K562 (cell line): ENCODE measurements around the gene NDUFB7. TPM values are rescaled to one million over a fixed set of nuclear protein-coding genes. Genes with fewer than 3 reads are reported as not detected.

Experiments used
- ATAC-seq: fragments of 200-7000 bp; cut with Tn5 transposase; 3 replicates; pipeline ENCODE4 v1.9.1; 2020; ENCODE audit warnings: moderate library complexity
- BruUV-seq: library from RNA; stranded (reverse); fragments of 400-500 nt; replicated peaks from 2 replicates; lab custom pipeline; 2021; lab: Mats Ljungman, UMichigan
- CTCF ChIA-PET: fragments of 300-600 bp; formaldehyde crosslinking; extraction: SDS; loops from one replicate; lab custom pipeline; 2021; ENCODE audit warnings: low intra/inter-chr PET ratio; lab: Yijun Ruan, JAX
- POLR2A ChIA-PET: fragments of 300-600, 350-650 bp; sonication (Branson Sonifier 250); formaldehyde crosslinking; extraction: SDS; loops from one replicate; lab custom pipeline; 2021; ENCODE audit warnings: antibody characterized with exemption, inconsistent platforms; lab: Yijun Ruan, JAX
- DNase-seq, 4 experiments: peaks; one replicate each; pipeline versions ENCODE4 v3.0.0 to v3.0.0-alpha.2; 2011 to 2018; ENCODE audit warnings: low spot score in 3 of 4, mixed read lengths in 3 of 4; ENCODE audit errors: extremely low read depth in 1 of 4
- FAIRE-seq: peaks from 2 replicates; lab custom pipeline; 2011; peaks lifted over from hg19 to GRCh38; lab: Jason Lieb, UNC
- H2AFZ ChIP-seq: 2 replicates; pipeline ENCODE4 v1.6.0; 2011; ENCODE audit warnings: low read depth, low read length, control low read depth, inconsistent platforms
- H3K27ac ChIP-seq: fragments of 200-600 bp; 3 replicates; pipeline ENCODE4 v1.8.0; 2011; ENCODE audit warnings: low read depth, mild to moderate bottlenecking, control low read depth, inconsistent platforms, low read length, moderate library complexity, mixed read lengths; ENCODE audit errors: extremely low read depth
- H3K27me3 ChIP-seq, 2 experiments: fragments of 300-600 bp in 1 of 2; 2 replicates in 1 of 2; 3 replicates in 1 of 2; pipeline versions ENCODE4 v1.6.0 to v1.8.0; 2011; ENCODE audit warnings: inconsistent platforms in 2 of 2, low read length in 2 of 2, mild to moderate bottlenecking in 1 of 2, mixed read lengths in 1 of 2, moderate library complexity in 1 of 2; ENCODE audit not compliant: control insufficient read depth in 2 of 2, insufficient read depth in 2 of 2
- H3K36me3 ChIP-seq: fragments of 300-600 bp; 3 replicates; pipeline ENCODE4 v1.8.0; 2011; ENCODE audit warnings: mild to moderate bottlenecking, low read length, inconsistent platforms; ENCODE audit not compliant: control insufficient read depth, insufficient read depth
- H3K4me1 ChIP-seq, 2 experiments: fragments of 200-600 bp in 1 of 2; replicated peaks in 1 of 2; 2 replicates in 1 of 2; 3 replicates in 1 of 2; pipeline versions ENCODE4 v1.5.1 to v1.8.0; 2011; ENCODE audit warnings: inconsistent platforms in 2 of 2, low read length in 2 of 2, mild to moderate bottlenecking in 1 of 2, mixed read lengths in 1 of 2, moderate library complexity in 1 of 2; ENCODE audit not compliant: control insufficient read depth in 2 of 2, insufficient read depth in 2 of 2
- H3K4me2 ChIP-seq: 2 replicates; pipeline ENCODE4 v1.6.1; 2011; ENCODE audit warnings: low read length, control low read depth, inconsistent platforms, mixed read lengths; ENCODE audit not compliant: insufficient read depth
- H3K4me3 ChIP-seq: fragments of 200-600 bp; sonication (generic), shearing (Covaris generic); 2 replicates; pipeline ENCODE4 v1.5.1; 2016; ENCODE audit warnings: control low read depth, inconsistent platforms
- H3K79me2 ChIP-seq: fragments of 200-600 bp; 3 replicates; pipeline ENCODE4 v1.8.0; 2011; ENCODE audit warnings: low read length, inconsistent platforms; ENCODE audit not compliant: control insufficient read depth, insufficient read depth
- H3K9ac ChIP-seq, 2 experiments: 2 replicates each; pipeline versions ENCODE4 v1.6.0 to v1.6.1; 2011; ENCODE audit warnings: low read depth in 2 of 2, low read length in 2 of 2, control low read depth in 1 of 2, inconsistent platforms in 1 of 2, mild to moderate bottlenecking in 1 of 2, mixed read lengths in 1 of 2; ENCODE audit not compliant: insufficient read depth in 1 of 2
- H3K9me1 ChIP-seq: one replicate; pipeline ENCODE4 v1.6.0; 2011; ENCODE audit warnings: inconsistent platforms, mild to moderate bottlenecking, low read length, moderate library complexity; ENCODE audit not compliant: control insufficient read depth, insufficient read depth
- H3K9me3 ChIP-seq: replicated peaks from 2 replicates; pipeline ENCODE4 v1.5.1; 2011; ENCODE audit warnings: low read depth, low read length, inconsistent platforms; ENCODE audit not compliant: control insufficient read depth, insufficient read depth
- H4K20me1 ChIP-seq: replicated peaks from 2 replicates; pipeline ENCODE4 v1.6.1; 2011; ENCODE audit warnings: low read length, inconsistent platforms, mixed read lengths; ENCODE audit not compliant: control insufficient read depth, insufficient read depth
- DDX20 ChIP-seq: fragments of 450-650 bp; IDR thresholded peaks from 2 replicates; pipeline ENCODE4 v1.6.1; 2016; ENCODE audit warnings: missing genetic modification characterization, low read depth, mild to moderate bottlenecking, missing compliant biosample characterization, moderate library complexity
- ERF ChIP-seq: fragments of 450-650 bp; formaldehyde crosslinking; IDR thresholded peaks from 2 replicates; pipeline ENCODE4 v1.4.0; 2020; ENCODE audit warnings: mild to moderate bottlenecking, mixed read lengths
- IRF9 ChIP-seq: fragments of 450-650 bp; IDR thresholded peaks from 2 replicates; pipeline ENCODE4 v1.6.1; 2016; ENCODE audit warnings: missing biosample characterization, missing genetic modification characterization
- MCM3 ChIP-seq: fragments of 450-650 bp; IDR thresholded peaks from 2 replicates; pipeline ENCODE4 v1.6.1; 2016
- SAFB2 ChIP-seq: fragments of 200-400 bp; formaldehyde crosslinking; IDR thresholded peaks from 2 replicates; pipeline ENCODE4 v1.6.1; 2018; ENCODE audit warnings: borderline replicate concordance, low read length, low read depth, moderate library complexity; ENCODE audit not compliant: severe bottlenecking
- SIN3A ChIP-seq, 2 experiments: fragments of 150-350 bp in 1 of 2; IDR thresholded peaks; 2 replicates each; pipeline ENCODE4 v1.6.1; 2011 to 2016; ENCODE audit warnings: borderline replicate concordance in 2 of 2, low read depth in 2 of 2, low read length in 2 of 2, mild to moderate bottlenecking in 2 of 2, moderate library complexity in 2 of 2; ENCODE audit not compliant: control insufficient read depth in 1 of 2
- SMAD3 ChIP-seq: fragments of 450-650 bp; formaldehyde crosslinking; conservative IDR thresholded peaks from 2 replicates; pipeline ENCODE4 v1.4.0; 2020; ENCODE audit warnings: mild to moderate bottlenecking
- YY1 ChIP-seq, 3 experiments: IDR thresholded peaks; 2 replicates each; pipeline ENCODE4 v1.6.1; 2011; ENCODE audit warnings: low read length in 2 of 3, mild to moderate bottlenecking in 2 of 3, moderate library complexity in 2 of 3, borderline replicate concordance in 1 of 3, control low read depth in 1 of 3, low read depth in 1 of 3; ENCODE audit not compliant: insufficient read depth in 3 of 3, insufficient replicate concordance in 2 of 3, control insufficient read depth in 1 of 3, insufficient read length in 1 of 3; ENCODE audit errors: extremely low read depth in 1 of 3
- ZC3H4 ChIP-seq: sonication (generic); formaldehyde crosslinking; IDR thresholded peaks from 2 replicates; pipeline ENCODE4 v1.9.0; 2021; ENCODE audit warnings: missing genetic modification reagents, borderline replicate concordance
- ZNF280B ChIP-seq: fragments of 250-450 bp; sonication (Bioruptor Pico); IDR thresholded peaks from 2 replicates; pipeline ENCODE4 v1.5.1; 2021; ENCODE audit warnings: mild to moderate bottlenecking
- ZNF561 ChIP-seq: fragments of 450-650 bp; formaldehyde crosslinking; conservative IDR thresholded peaks from 2 replicates; pipeline ENCODE4 v1.4.0; 2020; ENCODE audit warnings: mild to moderate bottlenecking, moderate library complexity
- ZNF707 ChIP-seq: fragments of 250-450 bp; sonication (Bioruptor Pico); conservative IDR thresholded peaks from 2 replicates; pipeline ENCODE4 v1.8.0; 2022; ENCODE audit warnings: inconsistent platforms, mild to moderate bottlenecking, moderate library complexity
- WGBS: fragments of 100-300 bp; shearing (Covaris generic); methylation state at CpG from one replicate; pipeline ENCODE4 v1.1.6; 2016; ENCODE audit warnings: low coverage, mixed read lengths; ENCODE audit not compliant: insufficient coverage; ENCODE audit errors: missing lambda C conversion rate; 5-methylcytosine and 5-hydroxymethylcytosine counted together
- in situ Hi-C: fragments of 300-500 bp; cut with MboI; formaldehyde crosslinking; loops from 4 replicates; pipeline ENCODE4 v1.15.0; 2018; ENCODE audit warnings: inconsistent platforms, mixed read lengths
- intact Hi-C: fragments of 100-400 bp; cut with micrococcal nuclease; formaldehyde crosslinking; loops from 2 replicates; pipeline ENCODE4 v1.14.2; 2022
- polyA plus RNA-seq, 8 experiments: library from polyadenylated mRNA; depleted of rRNA in 4 of 8; stranded (reverse) in 5 of 8; unstranded in 3 of 8; fragments of >200 nt; fragmentation: Nextera tagmentation in 2 of 8; fragmentation: Illumina TruSeq in 1 of 8; extraction: Ambion mirVana in 2 of 8; extraction: Trizol in 1 of 8; gene quantifications; 2 replicates each; pipeline versions ENCODE4 v1.2.1 to v1.2.3, GENCODE V29; 2011 to 2014; ENCODE audit warnings: inconsistent platforms in 1 of 8, missing spikeins in 1 of 8
- total RNA-seq, 7 experiments: library from RNA; depleted of rRNA in 6 of 7; stranded (reverse); fragments of >200 nt in 6 of 7; fragmentation: Illumina TruSeq in 2 of 7; extraction: Trizol in 2 of 7; gene quantifications; 2 replicates each; pipeline versions ENCODE4 v1.2.1 to v1.2.3, GENCODE V29; 2011 to 2021; ENCODE audit warnings: low replicate concordance in 1 of 7
- TF ChIP-seq, protein P1 (sequence below): fragments of 450-650 bp; IDR thresholded peaks from 2 replicates; pipeline ENCODE4 v1.6.1; 2017; ENCODE audit warnings: mild to moderate bottlenecking, moderate library complexity
- TF ChIP-seq, protein P2 (sequence below), 2 experiments: IDR thresholded peaks; 2 replicates each; pipeline ENCODE4 v1.6.1; 2011; ENCODE audit warnings: borderline replicate concordance in 1 of 2, control low read depth in 1 of 2, low read depth in 1 of 2, low read length in 1 of 2, mild to moderate bottlenecking in 1 of 2, mixed read lengths in 1 of 2, moderate library complexity in 1 of 2; ENCODE audit not compliant: insufficient read depth in 1 of 2, insufficient read length in 1 of 2, poor library complexity in 1 of 2, severe bottlenecking in 1 of 2; ENCODE audit errors: extremely low read depth in 1 of 2

The NDUFB7 gene
- total and polyA plus RNA-seq, 9 of the 15 experiments (the other 6 are each of a cell fraction or from before 2014, with no cell fraction given) = 14.9 to 842 (median 137) TPM

DNA sequence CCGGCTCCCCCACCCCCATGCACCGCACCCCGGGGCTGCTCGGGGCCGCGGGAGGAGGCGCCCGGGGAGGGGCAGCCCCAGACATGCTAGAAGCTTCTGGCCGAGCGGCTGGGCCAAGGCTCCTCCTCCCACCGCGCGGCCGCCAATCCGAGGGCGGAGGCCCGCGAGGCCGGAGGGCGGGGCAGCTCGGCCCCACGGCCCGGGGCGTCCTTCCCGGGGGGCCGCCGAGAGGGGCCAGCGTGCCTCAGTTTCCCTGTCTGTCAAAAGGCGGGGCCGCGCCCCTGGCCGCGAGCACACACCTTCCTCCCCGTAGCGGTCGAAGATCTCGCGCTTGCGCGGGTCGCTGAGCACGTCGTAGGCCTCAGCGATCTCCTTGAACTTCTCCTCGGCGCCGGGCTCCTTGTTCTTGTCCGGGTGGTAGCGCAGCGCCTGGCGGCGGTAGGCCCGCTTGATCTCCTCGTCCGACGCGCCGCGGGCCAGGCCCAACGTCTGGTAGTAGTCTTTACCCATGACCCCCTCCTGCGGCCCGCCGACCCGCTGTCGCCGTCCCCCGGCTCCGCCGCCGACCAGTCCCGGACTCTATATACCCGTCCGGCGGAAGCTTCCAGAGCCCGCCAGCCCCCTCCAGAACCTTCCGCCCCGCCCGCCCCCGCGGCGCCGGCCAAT, 53.9 kb downstream of the NDUFB7 start, which contains the start of gene DNAJB1:
Gene DNAJB1 (minus strand): TSS at position 558 of the 666 bp plus-strand sequence. CDS start 48 bp downstream, at position 510.
- peak; percentile 86 for ATAC-seq
- Histone ChIP-seq H3K9me3 (no peaks in the 10 kb centered on the region), H3K9ac (peak within 1 kb of the TSS; percentile 96 to 100), H3K4me2 (peak within 1 kb of the TSS; percentile 99), H4K20me1 (peaks cover 26% of the 10 kb centered on the region), H3K27ac (peak within 1 kb of the TSS; percentile 99), H3K36me3 (peaks cover 38% of the 10 kb centered on the region), H2AFZ (peak within 1 kb of the TSS; percentile 85), H3K4me1 (peaks cover 54 to 55% of the 10 kb centered on the region in 2 experiments), H3K4me3 (peak within 1 kb of the TSS; percentile 98), H3K79me2 (peaks cover 45% of the 10 kb centered on the region), H3K27me3 (no peaks in the 10 kb centered on the region), H3K9me1 (no peaks in the 10 kb centered on the region)
- BruUV-seq = TSS peak; percentile 57
- CTCF ChIA-PET = interaction anchor here (1.1 kb wide), 1 partner anchor 19 kb away, joined by 3 read pairs; no protein-coding TSS in a partner anchor
- whole genome bisulfite sequencing = under 1% methylated on average over 49 of the region's 82 CpGs
- FAIRE-seq = no peak
- POLR2A ChIA-PET = interaction anchor here (0.6 to 6.3 kb wide), 21 partner anchors 9 to 406 kb away, joined by 3 to 70 read pairs (median 4); partner anchors contain the start of gene NDUFB7
- DNase-seq = peak; percentile 85 to 89 (median 88)
- in situ Hi-C loops = no loop called here
- intact Hi-C loops = loop anchor here (5.0 kb wide), 1 partner anchor 34 kb away; no protein-coding TSS in a partner anchor
- no peak for TF ChIP-seq ZNF561
- peak; percentile 88 for TF ChIP-seq ERF (CRISPR knock-in tag)
- TF ChIP-seq DDX20 (tag) = no peak
- TF ChIP-seq IRF9 = no peak
- TF ChIP-seq, protein P1, sequence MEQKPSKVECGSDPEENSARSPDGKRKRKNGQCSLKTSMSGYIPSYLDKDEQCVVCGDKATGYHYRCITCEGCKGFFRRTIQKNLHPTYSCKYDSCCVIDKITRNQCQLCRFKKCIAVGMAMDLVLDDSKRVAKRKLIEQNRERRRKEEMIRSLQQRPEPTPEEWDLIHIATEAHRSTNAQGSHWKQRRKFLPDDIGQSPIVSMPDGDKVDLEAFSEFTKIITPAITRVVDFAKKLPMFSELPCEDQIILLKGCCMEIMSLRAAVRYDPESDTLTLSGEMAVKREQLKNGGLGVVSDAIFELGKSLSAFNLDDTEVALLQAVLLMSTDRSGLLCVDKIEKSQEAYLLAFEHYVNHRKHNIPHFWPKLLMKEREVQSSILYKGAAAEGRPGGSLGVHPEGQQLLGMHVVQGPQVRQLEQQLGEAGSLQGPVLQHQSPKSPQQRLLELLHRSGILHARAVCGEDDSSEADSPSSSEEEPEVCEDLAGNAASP = no peak
- TF ChIP-seq MCM3 = no peak
- TF ChIP-seq ZNF280B (CRISPR knock-in tag) = no peak
- no peak for TF ChIP-seq ZNF707 (CRISPR knock-in tag)
- TF ChIP-seq SMAD3 (CRISPR knock-in tag) = no peak
- peak in 1 of 3 experiments; percentile 73 for TF ChIP-seq YY1 (IDR thresholded peaks at IDR 0.05; ENCODE audit: borderline replicate concordance in 1 of 3, control insufficient read depth in 1 of 3, extremely low read depth in 1 of 3, insufficient read depth in 3 of 3, insufficient read length in 1 of 3, insufficient replicate concordance in 2 of 3, low read depth in 1 of 3, low read length in 2 of 3)
- TF ChIP-seq SAFB2 = no peak
- peak; percentile 83 to 86; a peak in 3 of 4 replicates for TF ChIP-seq SIN3A (IDR thresholded peaks at IDR 0.05; ENCODE audit: borderline replicate concordance in 2 of 2, control insufficient read depth in 1 of 2, low read depth in 2 of 2, low read length in 2 of 2)
- TF ChIP-seq ZC3H4 (CRISPR knock-in tag) = no peak; the same call in 1 of the 2 replicates
- TF ChIP-seq, protein P2, sequence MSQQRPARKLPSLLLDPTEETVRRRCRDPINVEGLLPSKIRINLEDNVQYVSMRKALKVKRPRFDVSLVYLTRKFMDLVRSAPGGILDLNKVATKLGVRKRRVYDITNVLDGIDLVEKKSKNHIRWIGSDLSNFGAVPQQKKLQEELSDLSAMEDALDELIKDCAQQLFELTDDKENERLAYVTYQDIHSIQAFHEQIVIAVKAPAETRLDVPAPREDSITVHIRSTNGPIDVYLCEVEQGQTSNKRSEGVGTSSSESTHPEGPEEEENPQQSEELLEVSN (IDR thresholded peaks at IDR 0.05; ENCODE audit: borderline replicate concordance in 1 of 2, extremely low read depth in 1 of 2, insufficient read depth in 1 of 2, insufficient read length in 1 of 2, low read depth in 1 of 2, low read length in 1 of 2, poor library complexity in 1 of 2, severe bottlenecking in 1 of 2) = peak in 1 of 2 experiments; percentile 23
